CD1c-positive myeloid dendritic cell (primary cell): Measurements from ENCODE around the gene ANP32E.

Experiments used
- DNase-seq: peaks from one replicate; pipeline ENCODE4 v3.0.0-alpha.2; 2016; ENCODE audit errors: extremely low spot score

ANP32E gene

GRCh38 chr1:150171801-150172200 is 64.1 kb downstream of the ANP32E start:
- no peak for DNase-seq

DNA sequence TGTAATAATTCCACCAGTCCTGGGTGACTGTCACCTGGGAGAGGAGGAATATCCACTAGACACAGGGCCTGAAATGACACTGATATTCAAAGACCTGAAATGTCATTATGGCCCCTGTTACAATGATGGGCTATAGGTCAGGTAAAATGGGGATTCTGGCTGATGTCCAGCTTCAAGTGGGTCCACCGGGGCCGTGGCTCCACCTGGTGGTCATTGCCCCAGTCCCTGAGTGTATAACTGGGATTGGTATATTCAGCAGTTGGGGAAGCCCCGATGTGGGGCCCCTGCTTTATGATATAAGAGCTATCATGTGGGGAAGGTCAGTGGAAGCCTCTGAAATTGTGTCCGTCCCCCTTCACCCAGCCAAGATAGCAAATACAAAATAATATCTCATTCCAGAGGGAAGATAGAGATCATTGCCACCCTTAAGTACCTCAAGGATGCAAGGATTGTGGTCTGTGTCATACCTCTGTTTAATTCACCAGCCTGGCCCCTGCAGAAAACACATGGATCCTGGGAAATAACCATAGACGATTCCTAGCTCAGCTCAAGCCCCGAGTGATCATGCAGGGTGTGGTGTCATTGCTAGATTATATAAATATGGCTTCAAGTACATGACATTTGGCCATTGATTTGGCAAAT is 66.8 kb downstream of the ANP32E start:
- DNase-seq = peak; percentile 67
